ENCODE measurements around the gene MYO1C. TPM values are rescaled to one million over a fixed set of nuclear protein-coding genes. Genes with fewer than 3 reads are reported as not detected.

MYO1C gene
- total and polyA plus RNA-seq, 9 of the 15 experiments (the other 6 are each of a cell fraction or from before 2014, with no cell fraction given) = 0.46 to 32.5 (median 11.6) TPM

DNA sequence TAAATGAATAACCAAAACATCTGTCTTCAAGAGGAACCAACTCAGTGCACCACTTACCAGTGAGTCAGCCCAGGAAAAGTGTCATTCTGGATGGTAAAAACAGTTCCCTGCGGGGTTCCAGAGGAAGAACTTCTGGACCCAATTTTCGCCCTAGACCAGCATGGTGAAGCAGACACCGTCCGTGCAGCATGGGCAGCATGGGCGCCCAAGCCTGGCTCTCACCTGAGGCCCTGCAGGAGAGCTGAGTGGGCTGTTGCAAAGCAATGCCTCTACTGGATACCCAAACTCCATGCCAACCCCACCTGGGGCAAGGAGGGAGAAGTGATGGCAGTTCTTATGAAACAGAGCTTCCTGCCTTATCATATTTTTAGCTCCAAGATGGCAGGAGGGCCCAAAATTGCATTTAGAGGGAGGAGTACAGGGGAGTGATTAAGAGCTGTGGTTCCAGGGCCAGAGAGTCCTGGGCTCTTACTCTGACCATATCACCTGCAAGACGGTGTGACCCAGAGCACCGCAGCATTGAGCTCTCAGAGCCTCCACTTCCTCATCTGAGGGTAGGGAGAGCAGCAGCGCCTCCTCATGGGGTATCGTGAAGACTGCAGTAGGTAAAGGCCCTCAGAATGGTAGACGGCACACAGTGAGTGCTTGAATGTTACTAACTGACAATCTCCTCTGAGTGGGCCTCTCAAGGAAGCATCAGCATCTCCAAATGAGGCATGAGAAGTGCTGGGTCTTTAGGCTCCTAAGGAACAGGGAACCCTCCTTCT lies 40.5 kb upstream of the MYO1C start (continued):
- TF ChIP-seq STAG1 (CRISPR knock-in tag; IDR thresholded peaks at IDR 0.05; ENCODE audit: borderline replicate concordance) (peak; percentile 61; the same call in 1 of the 2 replicates), ETS2 (tag; IDR thresholded peaks at IDR 0.05; ENCODE audit: borderline replicate concordance, poor library complexity, severe bottlenecking) (no peak), KAT7 (CRISPR knock-in tag; IDR thresholded peaks at IDR 0.05; ENCODE audit: borderline replicate concordance) (no peak), ELF1 (tag; IDR thresholded peaks at IDR 0.05) (peak; percentile 42; the same call in 1 of the 2 replicates), TRIM24 (IDR thresholded peaks at IDR 0.05) (no peak), ZNF507 (tag; conservative IDR thresholded peaks at IDR 0.05) (no peak)
- TF ChIP-seq, protein P1, sequence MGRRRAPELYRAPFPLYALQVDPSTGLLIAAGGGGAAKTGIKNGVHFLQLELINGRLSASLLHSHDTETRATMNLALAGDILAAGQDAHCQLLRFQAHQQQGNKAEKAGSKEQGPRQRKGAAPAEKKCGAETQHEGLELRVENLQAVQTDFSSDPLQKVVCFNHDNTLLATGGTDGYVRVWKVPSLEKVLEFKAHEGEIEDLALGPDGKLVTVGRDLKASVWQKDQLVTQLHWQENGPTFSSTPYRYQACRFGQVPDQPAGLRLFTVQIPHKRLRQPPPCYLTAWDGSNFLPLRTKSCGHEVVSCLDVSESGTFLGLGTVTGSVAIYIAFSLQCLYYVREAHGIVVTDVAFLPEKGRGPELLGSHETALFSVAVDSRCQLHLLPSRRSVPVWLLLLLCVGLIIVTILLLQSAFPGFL (CRISPR knock-in tag; IDR thresholded peaks at IDR 0.05) = no peak

DNA sequence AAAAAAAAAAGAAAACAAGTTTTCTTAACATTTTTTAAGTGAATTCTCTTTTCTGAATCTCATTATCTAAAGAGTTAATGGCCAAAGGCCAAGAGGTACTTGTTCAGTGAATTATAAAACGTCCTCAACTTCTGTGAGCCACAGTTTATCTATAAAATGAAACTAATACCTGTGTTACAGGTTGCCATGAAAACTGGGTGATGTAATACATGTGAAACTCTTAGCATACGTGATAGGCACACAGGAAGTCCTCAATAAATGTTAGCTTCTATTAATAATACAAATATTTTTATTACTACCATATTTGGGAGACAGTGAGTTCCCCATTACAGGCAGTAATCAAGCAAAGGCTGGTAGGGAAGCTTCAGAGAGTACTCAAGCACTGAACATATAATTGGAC lies 37.4 kb upstream of the MYO1C start:
- Histone ChIP-seq H3K36me3 (ENCODE audit: control insufficient read depth, insufficient read depth, low read length) (peaks cover 52% of the 10 kb centered on the region; the same call in 2 of the 3 replicates), H2AFZ (ENCODE audit: low read depth, low read length) (no peak overlapping the region), H3K4me1 (replicated peaks in 1 of 2; ENCODE audit: control insufficient read depth in 2 of 2, insufficient read depth in 2 of 2, low read length in 2 of 2) (no peaks in the 10 kb centered on the region; a peak in 1 of 5 replicates), H3K27me3 (ENCODE audit: control insufficient read depth in 2 of 2, insufficient read depth in 2 of 2, low read length in 2 of 2) (no peaks in the 10 kb centered on the region), H4K20me1 (replicated peaks; ENCODE audit: control insufficient read depth, insufficient read depth, low read length) (no peaks in the 10 kb centered on the region), H3K79me2 (ENCODE audit: control insufficient read depth, insufficient read depth, low read length) (no peaks in the 10 kb centered on the region), H3K9me1 (ENCODE audit: control insufficient read depth, insufficient read depth, low read length) (no peaks in the 10 kb centered on the region), H3K4me2 (ENCODE audit: insufficient read depth, low read length) (no peak overlapping the region), H3K9ac (ENCODE audit: insufficient read depth in 1 of 2, low read depth in 2 of 2, low read length in 2 of 2) (no peak overlapping the region), H3K27ac (ENCODE audit: extremely low read depth, low read depth, low read length) (no peak overlapping the region), H3K9me3 (replicated peaks; ENCODE audit: control insufficient read depth, insufficient read depth, low read depth, low read length) (no peaks in the 10 kb centered on the region), H3K4me3 (no peak overlapping the region)
- intact Hi-C loops (cut with micrococcal nuclease) (no loop called here), in situ Hi-C loops (cut with MboI) (no loop called here)
- ChIA-PET CTCF (ENCODE audit: low intra/inter-chr PET ratio) (no interaction called here), POLR2A (interaction anchor here (0.6 kb wide), 1 partner anchor 94 kb away, joined by 4 read pairs; no protein-coding TSS in a partner anchor)
- no TSS peak for BruUV-seq (replicated peaks)
- DNase-seq (ENCODE audit: extremely low read depth in 1 of 4, low spot score in 3 of 4) (no peak), ATAC-seq (no peak), FAIRE-seq (no peak)
- TF ChIP-seq GATAD2A (IDR thresholded peaks at IDR 0.05) (no peak), PHF21A (IDR thresholded peaks at IDR 0.05; ENCODE audit: borderline replicate concordance, low read depth) (no peak), HNRNPK (IDR thresholded peaks at IDR 0.05; ENCODE audit: low read depth, low read length, poor library complexity, severe bottlenecking) (no peak), MIER1 (IDR thresholded peaks at IDR 0.05; ENCODE audit: low read depth) (no peak), CEBPG (CRISPR knock-in tag; IDR thresholded peaks at IDR 0.05) (no peak), CEBPG (tag; conservative IDR thresholded peaks at IDR 0.05 in 1 of 2, IDR thresholded peaks at IDR 0.05 in 1 of 2) (peak in 1 of 2 experiments; percentile 74; a peak in 2 of 4 replicates)
- TF ChIP-seq, protein P2, sequence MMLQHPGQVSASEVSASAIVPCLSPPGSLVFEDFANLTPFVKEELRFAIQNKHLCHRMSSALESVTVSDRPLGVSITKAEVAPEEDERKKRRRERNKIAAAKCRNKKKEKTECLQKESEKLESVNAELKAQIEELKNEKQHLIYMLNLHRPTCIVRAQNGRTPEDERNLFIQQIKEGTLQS (IDR thresholded peaks at IDR 0.05) = peak; percentile 34; the same call in 1 of the 2 replicates
- TF ChIP-seq, protein P2 (CRISPR knock-in tag; conservative IDR thresholded peaks at IDR 0.05) = no peak
- WGBS (ENCODE audit: insufficient coverage, low coverage, missing lambda C conversion rate) = 25% methylated on average over 2 of the region's 2 CpGs
